ENCODE data around the gene TUBGCP2. TPM values are rescaled to one million over a fixed set of nuclear protein-coding genes. Genes with fewer than 3 reads are reported as not detected.
"Not testable (repeated sequence)": the region's sequence is repeated elsewhere in the genome, so short reads cannot be mapped to it uniquely, and the experiment has no call there.

The TUBGCP2 gene
- total RNA-seq, 1 donor from 2014 or later, result 53.2 TPM

- Mint-ChIP-seq H3K4me1 (ENCODE audit: low read depth) (no peaks in the 10 kb centered on the region), H3K9me3 (ENCODE audit: low read depth) (no peaks in the 10 kb centered on the region), H3K4me3 (ENCODE audit: unreplicated experiment) (no peak overlapping the region), H3K27me3 (ENCODE audit: low read depth) (no peaks in the 10 kb centered on the region), H3K36me3 (ENCODE audit: low read depth) (no peaks in the 10 kb centered on the region), H3K27ac (ENCODE audit: unreplicated experiment) (no peak overlapping the region)
- TF ChIP-seq CTCF (IDR thresholded peaks at IDR 0.05), result no peak
- DNase-seq (ENCODE audit: low spot score), result no peak
Measured at GRCh38 chr10:133269367-133269766, 39.3 kb downstream of the TUBGCP2 start.

DNA sequence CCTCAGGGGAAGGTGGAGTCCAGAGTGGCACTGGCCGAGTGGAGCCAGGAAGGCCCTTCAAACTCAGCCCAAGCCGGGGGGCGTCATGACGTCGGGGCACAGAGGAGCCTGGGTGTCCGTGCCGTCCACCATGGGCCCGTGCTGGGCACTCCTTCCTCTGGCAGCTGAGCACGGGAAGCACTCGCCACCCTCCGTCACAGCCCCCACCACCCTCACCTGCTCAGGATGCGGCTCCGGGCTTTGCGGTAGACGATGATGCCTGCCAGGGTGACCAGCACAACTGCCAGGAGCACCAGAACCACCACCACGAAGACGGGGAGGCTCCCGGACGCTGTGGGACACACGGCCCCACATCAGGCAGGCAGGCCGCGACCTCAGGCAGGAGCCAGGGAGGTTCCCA, 40.1 kb downstream of the TUBGCP2 start:
- no peak overlapping the region for H3K27ac Mint-ChIP-seq (ENCODE audit: unreplicated experiment)
- H3K9me3 Mint-ChIP-seq (ENCODE audit: low read depth), result no peaks in the 10 kb centered on the region
- no peak for TF ChIP-seq CTCF (IDR thresholded peaks at IDR 0.05)
- no peak overlapping the region for H3K4me3 Mint-ChIP-seq (ENCODE audit: unreplicated experiment)
- no peak for DNase-seq (ENCODE audit: low spot score)
- H3K27me3 Mint-ChIP-seq (ENCODE audit: low read depth), result no peaks in the 10 kb centered on the region
- H3K36me3 Mint-ChIP-seq (ENCODE audit: low read depth), result no peaks in the 10 kb centered on the region
- no peaks in the 10 kb centered on the region for H3K4me1 Mint-ChIP-seq (ENCODE audit: low read depth)

GRCh38 chr10:133267829-133268228, 40.8 kb downstream of the TUBGCP2 start:
- Mint-ChIP-seq H3K4me1 (ENCODE audit: low read depth) (no peaks in the 10 kb centered on the region), H3K27me3 (ENCODE audit: low read depth) (no peaks in the 10 kb centered on the region), H3K4me3 (ENCODE audit: unreplicated experiment) (no peak overlapping the region), H3K36me3 (ENCODE audit: low read depth) (no peaks in the 10 kb centered on the region), H3K9me3 (ENCODE audit: low read depth) (no peaks in the 10 kb centered on the region), H3K27ac (ENCODE audit: unreplicated experiment) (no peak overlapping the region)
- TF ChIP-seq CTCF (IDR thresholded peaks at IDR 0.05), result no peak
- no peak for DNase-seq (ENCODE audit: low spot score)

- no peak for TF ChIP-seq CTCF (IDR thresholded peaks at IDR 0.05)
Measured at GRCh38 chr10:133267293-133267692, 41.4 kb downstream of the TUBGCP2 start.

DNA sequence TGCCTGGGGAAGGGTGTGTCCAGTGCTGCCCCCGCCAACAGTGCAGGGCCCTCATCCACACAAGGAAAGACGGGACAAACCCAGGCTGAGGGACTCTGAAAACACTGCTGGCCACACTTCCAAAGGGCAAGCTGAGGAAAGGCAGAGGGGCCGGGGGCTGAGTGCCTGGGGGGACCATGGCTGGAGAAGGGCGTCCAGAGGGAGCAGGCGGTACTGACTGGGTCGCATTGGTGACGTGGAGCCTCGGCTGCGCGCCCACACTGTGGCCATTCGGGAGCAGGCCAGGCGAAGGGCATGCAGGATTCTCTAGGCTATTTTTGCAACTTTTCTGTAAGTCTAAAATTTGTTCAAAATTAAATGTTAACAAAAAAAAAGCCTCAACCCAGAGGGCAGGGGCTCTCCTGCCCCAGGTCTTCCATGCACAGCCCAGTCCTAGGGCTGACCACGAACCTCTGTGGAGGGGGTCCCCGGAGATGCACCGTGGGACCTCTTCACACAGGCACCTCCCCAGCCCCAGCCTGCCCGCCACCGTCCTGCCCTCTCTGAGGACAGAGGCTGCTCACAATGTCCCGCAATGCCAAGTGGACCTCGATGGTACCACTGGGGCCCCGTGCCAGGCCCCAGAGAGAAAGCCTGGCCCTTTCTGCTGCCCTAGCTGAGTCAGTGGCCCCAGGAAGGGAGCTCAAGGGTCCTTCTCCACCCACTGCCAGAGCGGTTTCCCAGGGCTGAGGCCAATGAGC, 42.4 kb downstream of the TUBGCP2 start:
- Mint-ChIP-seq H3K4me3 (ENCODE audit: unreplicated experiment) (no peak overlapping the region), H3K4me1 (ENCODE audit: low read depth) (no peaks in the 10 kb centered on the region)

More at GRCh38 chr10:133267293-133267692, 41.4 kb downstream of the TUBGCP2 start:
- Mint-ChIP-seq H3K36me3 (ENCODE audit: low read depth) (no peaks in the 10 kb centered on the region), H3K4me3 (ENCODE audit: unreplicated experiment) (no peak overlapping the region), H3K4me1 (ENCODE audit: low read depth) (no peaks in the 10 kb centered on the region), H3K27ac (ENCODE audit: unreplicated experiment) (no peak overlapping the region), H3K27me3 (ENCODE audit: low read depth) (no peaks in the 10 kb centered on the region), H3K9me3 (ENCODE audit: low read depth) (no peaks in the 10 kb centered on the region)
- DNase-seq (ENCODE audit: low spot score), result no peak

GRCh38 chr10:133265052-133265451, 43.6 kb downstream of the TUBGCP2 start:
- not testable (repeated sequence) for H3K9me3 Mint-ChIP-seq (ENCODE audit: low read depth); DNase-seq (ENCODE audit: low spot score); H3K4me1 Mint-ChIP-seq (ENCODE audit: low read depth); H3K27ac Mint-ChIP-seq (ENCODE audit: unreplicated experiment); H3K4me3 Mint-ChIP-seq (ENCODE audit: unreplicated experiment); H3K36me3 Mint-ChIP-seq (ENCODE audit: low read depth); H3K27me3 Mint-ChIP-seq (ENCODE audit: low read depth)

More for the DNA sequence above, 42.4 kb downstream of the TUBGCP2 start:
- Mint-ChIP-seq H3K9me3 (ENCODE audit: low read depth) (no peaks in the 10 kb centered on the region), H3K27me3 (ENCODE audit: low read depth) (no peaks in the 10 kb centered on the region), H3K27ac (ENCODE audit: unreplicated experiment) (no peak overlapping the region), H3K36me3 (ENCODE audit: low read depth) (no peaks in the 10 kb centered on the region)
- DNase-seq (ENCODE audit: low spot score), result no peak
- no peak for TF ChIP-seq CTCF (IDR thresholded peaks at IDR 0.05)

Data from chondrocyte (in vitro differentiated cells).